Measurements from ENCODE around the gene FMNL2. TPM values are rescaled to one million over a fixed set of nuclear protein-coding genes. Genes with fewer than 3 reads are reported as not detected.

The FMNL2 gene
- total and polyA plus RNA-seq, 4 donors = 1.5 to 9.3 (median 5.1) TPM

DNA sequence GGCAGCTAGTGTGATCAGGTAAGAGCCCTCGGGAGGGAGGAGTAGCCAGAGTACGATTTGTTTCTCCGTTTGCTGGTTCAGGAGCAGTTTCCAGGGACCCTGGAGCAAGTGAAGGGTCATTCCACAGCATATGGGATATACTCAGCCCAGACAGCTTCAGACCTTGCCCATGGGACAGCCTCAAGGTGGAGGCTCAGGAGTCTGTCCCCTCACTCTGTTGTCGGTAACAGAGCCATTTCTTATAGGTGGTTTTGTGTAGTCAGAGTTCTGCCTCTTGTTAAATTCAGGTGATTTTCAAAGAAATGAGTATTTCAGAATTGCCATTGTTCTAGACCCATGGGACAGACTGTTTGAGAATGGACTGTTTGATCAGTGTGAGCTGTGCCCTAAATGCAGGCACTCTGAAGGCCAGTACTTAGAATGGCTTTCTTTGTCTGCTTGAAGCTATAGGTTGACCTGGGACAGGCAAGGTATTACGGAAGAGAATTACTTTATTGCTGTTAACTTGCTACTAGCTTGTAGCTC is 15.2 kb downstream of the FMNL2 start:
- no peak for DNase-seq (ENCODE audit: low spot score)
- WGBS = 95% methylated on average over 5 of the region's 5 CpGs

DNA sequence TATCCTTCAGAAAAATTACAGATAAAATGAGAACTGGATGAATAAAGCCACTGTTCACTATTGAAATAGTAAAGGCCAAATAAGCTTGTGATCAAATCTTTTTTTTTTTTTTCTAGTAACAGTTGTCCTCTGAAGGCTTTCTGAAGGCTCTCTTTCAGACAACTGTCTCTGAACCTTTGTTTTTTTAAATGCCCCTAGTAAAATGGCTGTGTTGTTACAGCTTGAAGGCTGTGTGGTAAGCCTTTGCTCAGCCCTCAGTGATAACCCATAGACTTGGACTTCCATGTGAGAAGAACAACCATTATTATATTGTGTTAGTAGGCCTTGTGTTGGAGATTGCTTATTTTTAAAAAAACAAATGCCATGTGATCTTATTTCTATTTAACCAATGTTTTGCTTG is 17.6 kb downstream of the FMNL2 start:
- H3K36me3 ChIP-seq (ENCODE audit: control insufficient read depth in 4 of 4, insufficient read depth in 3 of 4, low read depth in 1 of 4, low read length in 3 of 4) = no peaks in the 10 kb centered on the region
- H3K27ac ChIP-seq (ENCODE audit: low read depth in 1 of 2, low read length in 2 of 2) = no peak overlapping the region
- H3K4me1 ChIP-seq (ENCODE audit: control insufficient read depth in 4 of 4, insufficient read depth in 4 of 4, low read length in 3 of 4) = no peaks in the 10 kb centered on the region
- no peak overlapping the region for H3K9ac ChIP-seq (ENCODE audit: low read depth in 1 of 2, low read length in 2 of 2)
- DNase-seq (ENCODE audit: low spot score) = no peak
- H3K9me3 ChIP-seq (ENCODE audit: control insufficient read depth in 4 of 4, low read length in 3 of 4) = no peaks in the 10 kb centered on the region
- no peaks in the 10 kb centered on the region for H3K27me3 ChIP-seq (ENCODE audit: control insufficient read depth in 4 of 4, insufficient read depth in 4 of 4, low read length in 3 of 4)
- no peak overlapping the region for H3K4me3 ChIP-seq (ENCODE audit: low read depth in 1 of 3, low read length in 3 of 3)
- TF ChIP-seq HNF4A (conservative IDR thresholded peaks at IDR 0.05) (no peak), FOXA2 (IDR thresholded peaks at IDR 0.05) (no peak), JUND (IDR thresholded peaks at IDR 0.05) (no peak)
- TF ChIP-seq, protein P1, sequence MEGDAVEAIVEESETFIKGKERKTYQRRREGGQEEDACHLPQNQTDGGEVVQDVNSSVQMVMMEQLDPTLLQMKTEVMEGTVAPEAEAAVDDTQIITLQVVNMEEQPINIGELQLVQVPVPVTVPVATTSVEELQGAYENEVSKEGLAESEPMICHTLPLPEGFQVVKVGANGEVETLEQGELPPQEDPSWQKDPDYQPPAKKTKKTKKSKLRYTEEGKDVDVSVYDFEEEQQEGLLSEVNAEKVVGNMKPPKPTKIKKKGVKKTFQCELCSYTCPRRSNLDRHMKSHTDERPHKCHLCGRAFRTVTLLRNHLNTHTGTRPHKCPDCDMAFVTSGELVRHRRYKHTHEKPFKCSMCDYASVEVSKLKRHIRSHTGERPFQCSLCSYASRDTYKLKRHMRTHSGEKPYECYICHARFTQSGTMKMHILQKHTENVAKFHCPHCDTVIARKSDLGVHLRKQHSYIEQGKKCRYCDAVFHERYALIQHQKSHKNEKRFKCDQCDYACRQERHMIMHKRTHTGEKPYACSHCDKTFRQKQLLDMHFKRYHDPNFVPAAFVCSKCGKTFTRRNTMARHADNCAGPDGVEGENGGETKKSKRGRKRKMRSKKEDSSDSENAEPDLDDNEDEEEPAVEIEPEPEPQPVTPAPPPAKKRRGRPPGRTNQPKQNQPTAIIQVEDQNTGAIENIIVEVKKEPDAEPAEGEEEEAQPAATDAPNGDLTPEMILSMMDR (IDR thresholded peaks at IDR 0.05; ENCODE audit: low read depth, low read length, missing input control) = no peak
- TF ChIP-seq, protein P2, sequence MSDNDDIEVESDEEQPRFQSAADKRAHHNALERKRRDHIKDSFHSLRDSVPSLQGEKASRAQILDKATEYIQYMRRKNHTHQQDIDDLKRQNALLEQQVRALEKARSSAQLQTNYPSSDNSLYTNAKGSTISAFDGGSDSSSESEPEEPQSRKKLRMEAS (IDR thresholded peaks at IDR 0.05) = no peak
- TF ChIP-seq, protein P3, sequence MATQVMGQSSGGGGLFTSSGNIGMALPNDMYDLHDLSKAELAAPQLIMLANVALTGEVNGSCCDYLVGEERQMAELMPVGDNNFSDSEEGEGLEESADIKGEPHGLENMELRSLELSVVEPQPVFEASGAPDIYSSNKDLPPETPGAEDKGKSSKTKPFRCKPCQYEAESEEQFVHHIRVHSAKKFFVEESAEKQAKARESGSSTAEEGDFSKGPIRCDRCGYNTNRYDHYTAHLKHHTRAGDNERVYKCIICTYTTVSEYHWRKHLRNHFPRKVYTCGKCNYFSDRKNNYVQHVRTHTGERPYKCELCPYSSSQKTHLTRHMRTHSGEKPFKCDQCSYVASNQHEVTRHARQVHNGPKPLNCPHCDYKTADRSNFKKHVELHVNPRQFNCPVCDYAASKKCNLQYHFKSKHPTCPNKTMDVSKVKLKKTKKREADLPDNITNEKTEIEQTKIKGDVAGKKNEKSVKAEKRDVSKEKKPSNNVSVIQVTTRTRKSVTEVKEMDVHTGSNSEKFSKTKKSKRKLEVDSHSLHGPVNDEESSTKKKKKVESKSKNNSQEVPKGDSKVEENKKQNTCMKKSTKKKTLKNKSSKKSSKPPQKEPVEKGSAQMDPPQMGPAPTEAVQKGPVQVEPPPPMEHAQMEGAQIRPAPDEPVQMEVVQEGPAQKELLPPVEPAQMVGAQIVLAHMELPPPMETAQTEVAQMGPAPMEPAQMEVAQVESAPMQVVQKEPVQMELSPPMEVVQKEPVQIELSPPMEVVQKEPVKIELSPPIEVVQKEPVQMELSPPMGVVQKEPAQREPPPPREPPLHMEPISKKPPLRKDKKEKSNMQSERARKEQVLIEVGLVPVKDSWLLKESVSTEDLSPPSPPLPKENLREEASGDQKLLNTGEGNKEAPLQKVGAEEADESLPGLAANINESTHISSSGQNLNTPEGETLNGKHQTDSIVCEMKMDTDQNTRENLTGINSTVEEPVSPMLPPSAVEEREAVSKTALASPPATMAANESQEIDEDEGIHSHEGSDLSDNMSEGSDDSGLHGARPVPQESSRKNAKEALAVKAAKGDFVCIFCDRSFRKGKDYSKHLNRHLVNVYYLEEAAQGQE (IDR thresholded peaks at IDR 0.05) = no peak

More for the DNA sequence above, 15.2 kb downstream of the FMNL2 start:
- H3K27me3 ChIP-seq (ENCODE audit: control insufficient read depth in 4 of 4, insufficient read depth in 4 of 4, low read length in 3 of 4) = no peaks in the 10 kb centered on the region
- H3K4me3 ChIP-seq (ENCODE audit: low read depth in 1 of 3, low read length in 3 of 3) = no peak overlapping the region
- no peak for TF ChIP-seq HNF4G (IDR thresholded peaks at IDR 0.05)
- no peak for TF ChIP-seq NR2F2 (IDR thresholded peaks at IDR 0.05)
- TF ChIP-seq HNF4A (conservative IDR thresholded peaks at IDR 0.05) = no peak
- TF ChIP-seq, protein P4, sequence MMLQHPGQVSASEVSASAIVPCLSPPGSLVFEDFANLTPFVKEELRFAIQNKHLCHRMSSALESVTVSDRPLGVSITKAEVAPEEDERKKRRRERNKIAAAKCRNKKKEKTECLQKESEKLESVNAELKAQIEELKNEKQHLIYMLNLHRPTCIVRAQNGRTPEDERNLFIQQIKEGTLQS (IDR thresholded peaks at IDR 0.05) = no peak
- TF ChIP-seq FOXA1 (IDR thresholded peaks at IDR 0.05) = no peak
- TF ChIP-seq, protein P5, sequence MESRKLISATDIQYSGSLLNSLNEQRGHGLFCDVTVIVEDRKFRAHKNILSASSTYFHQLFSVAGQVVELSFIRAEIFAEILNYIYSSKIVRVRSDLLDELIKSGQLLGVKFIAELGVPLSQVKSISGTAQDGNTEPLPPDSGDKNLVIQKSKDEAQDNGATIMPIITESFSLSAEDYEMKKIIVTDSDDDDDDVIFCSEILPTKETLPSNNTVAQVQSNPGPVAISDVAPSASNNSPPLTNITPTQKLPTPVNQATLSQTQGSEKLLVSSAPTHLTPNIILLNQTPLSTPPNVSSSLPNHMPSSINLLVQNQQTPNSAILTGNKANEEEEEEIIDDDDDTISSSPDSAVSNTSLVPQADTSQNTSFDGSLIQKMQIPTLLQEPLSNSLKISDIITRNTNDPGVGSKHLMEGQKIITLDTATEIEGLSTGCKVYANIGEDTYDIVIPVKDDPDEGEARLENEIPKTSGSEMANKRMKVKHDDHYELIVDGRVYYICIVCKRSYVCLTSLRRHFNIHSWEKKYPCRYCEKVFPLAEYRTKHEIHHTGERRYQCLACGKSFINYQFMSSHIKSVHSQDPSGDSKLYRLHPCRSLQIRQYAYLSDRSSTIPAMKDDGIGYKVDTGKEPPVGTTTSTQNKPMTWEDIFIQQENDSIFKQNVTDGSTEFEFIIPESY (IDR thresholded peaks at IDR 0.05) = no peak
- TF ChIP-seq, protein P3 (IDR thresholded peaks at IDR 0.05) = no peak
- no peak for TF ChIP-seq EGR1 (IDR thresholded peaks at IDR 0.05; ENCODE audit: low read depth in 2 of 2)
- no peak for TF ChIP-seq RAD21 (IDR thresholded peaks at IDR 0.05)
- TF ChIP-seq YY1 (IDR thresholded peaks at IDR 0.05) = no peak
- no peak for TF ChIP-seq TAF1 (conservative IDR thresholded peaks at IDR 0.05)
- TF ChIP-seq, protein P2 (IDR thresholded peaks at IDR 0.05) = no peak
- no peak for TF ChIP-seq FOXA2 (IDR thresholded peaks at IDR 0.05)
- TF ChIP-seq, protein P1 (IDR thresholded peaks at IDR 0.05; ENCODE audit: low read depth, low read length, missing input control) = no peak
- no peaks in the 10 kb centered on the region for H3K36me3 ChIP-seq (ENCODE audit: control insufficient read depth in 4 of 4, insufficient read depth in 3 of 4, low read depth in 1 of 4, low read length in 3 of 4)
- H3K9ac ChIP-seq (ENCODE audit: low read depth in 1 of 2, low read length in 2 of 2) = no peak overlapping the region
- H3K9me3 ChIP-seq (ENCODE audit: control insufficient read depth in 4 of 4, low read length in 3 of 4) = no peaks in the 10 kb centered on the region
- no peaks in the 10 kb centered on the region for H3K4me1 ChIP-seq (ENCODE audit: control insufficient read depth in 4 of 4, insufficient read depth in 4 of 4, low read length in 3 of 4)
- H3K27ac ChIP-seq (ENCODE audit: low read depth in 1 of 2, low read length in 2 of 2) = no peak overlapping the region
